Measurements from ENCODE around the gene TUBA3D.
"Not testable (repeated sequence)": the region's sequence is repeated elsewhere in the genome, so short reads cannot be mapped to it uniquely, and the experiment has no call there.

- TF ChIP-seq FOXP2 (optimal IDR thresholded peaks at IDR 0.05; ENCODE audit: control extremely low read depth, extremely low read length, insufficient read depth); POLR2AphosphoS5 (IDR thresholded peaks at IDR 0.05; ENCODE audit: borderline replicate concordance, low read depth, low read length); EZH2 (IDR thresholded peaks at IDR 0.05): not testable (repeated sequence)
Observed at GRCh38 chr2:131519871-131520470, 44.1 kb downstream of the TUBA3D start.

All from SK-N-MC (cell line).